Vagina (tissue), 2 donors: ENCODE measurements around the gene DNAH3.

Experiments
- CTCF ChIP-seq, 3 experiments: fragments of 450-650 bp in 2 of 3; fragments of 200-600 bp in 1 of 3; sonication (generic) in 1 of 3; IDR thresholded peaks; one replicate each; pipeline ENCODE4 v1.5.1; 2017 to 2019; ENCODE audit warnings: antibody characterized with exemption in 3 of 3, mild to moderate bottlenecking in 2 of 3, moderate library complexity in 2 of 3
- POLR2A ChIP-seq, 2 donors: fragments of 450-650 bp; IDR thresholded peaks; one replicate each; pipeline ENCODE4 v1.6.1; 2017; ENCODE audit warnings: antibody characterized with exemption in 2 of 2, mild to moderate bottlenecking in 2 of 2, moderate library complexity in 2 of 2
- POLR2AphosphoS5 ChIP-seq, 2 donors: sonication (generic); formaldehyde crosslinking; IDR thresholded peaks; one replicate each; pipeline ENCODE4 v1.9.0; 2017; ENCODE audit warnings: antibody characterized with exemption in 2 of 2, mild to moderate bottlenecking in 2 of 2, low read depth in 1 of 2; ENCODE audit not compliant: insufficient read depth in 1 of 2

- TF ChIP-seq POLR2A (IDR thresholded peaks at IDR 0.05) (no peak), CTCF (IDR thresholded peaks at IDR 0.05) (no peak), POLR2AphosphoS5 (IDR thresholded peaks at IDR 0.05; ENCODE audit: insufficient read depth in 1 of 2, low read depth in 1 of 2) (no peak)
Observed at GRCh38 chr16:21184834-21185233, 34.2 kb upstream of the DNAH3 start.
